MCF 10A (cell line): Measurements from ENCODE around the gene TMOD1. TPM values are rescaled to one million over a fixed set of nuclear protein-coding genes. Genes with fewer than 3 reads are reported as not detected.

Source experiments
- BruUV-seq: library from RNA; stranded (reverse); fragments of 400-500 nt; replicated peaks from 2 replicates; lab custom pipeline; 2021; lab: Mats Ljungman, UMichigan
- CTCF ChIA-PET: fragments of 300-600 bp; sonication (Branson Sonifier 250); formaldehyde crosslinking; extraction: SDS; loops from one replicate; lab custom pipeline; 2021; ENCODE audit warnings: antibody characterized with exemption, inconsistent platforms; lab: Yijun Ruan, JAX
- POLR2A ChIA-PET: fragments of 300-600, 350-650 bp; sonication (Branson Sonifier 250); formaldehyde crosslinking; extraction: SDS; loops from one replicate; lab custom pipeline; 2020; ENCODE audit warnings: antibody characterized with exemption, inconsistent platforms; lab: Yijun Ruan, JAX
- DNase-seq: peaks from one replicate; pipeline ENCODE4 v3.0.0-alpha.2; 2018; ENCODE audit not compliant: unreplicated experiment
- H3K27ac Mint-ChIP-seq: one replicate; pipeline ENCODE4 v1.8.0; 2022; ENCODE audit warnings: mild to moderate bottlenecking, low read depth, mixed read lengths; ENCODE audit not compliant: unreplicated experiment
- H3K27me3 Mint-ChIP-seq: one replicate; pipeline ENCODE4 v1.8.0; 2022; ENCODE audit warnings: mixed read lengths; ENCODE audit not compliant: insufficient read depth, unreplicated experiment
- H3K36me3 Mint-ChIP-seq: one replicate; pipeline ENCODE4 v1.8.0; 2022; ENCODE audit warnings: mild to moderate bottlenecking, moderate library complexity, mixed read lengths; ENCODE audit not compliant: insufficient read depth, unreplicated experiment
- H3K4me1 Mint-ChIP-seq: one replicate; pipeline ENCODE4 v1.8.0; 2022; ENCODE audit warnings: mixed read lengths; ENCODE audit not compliant: insufficient read depth, unreplicated experiment
- H3K4me3 Mint-ChIP-seq: one replicate; pipeline ENCODE4 v1.8.0; 2022; ENCODE audit warnings: mild to moderate bottlenecking, moderate library complexity, mixed read lengths; ENCODE audit not compliant: unreplicated experiment
- H3K9me3 Mint-ChIP-seq: one replicate; pipeline ENCODE4 v1.8.0; 2022; ENCODE audit warnings: mixed read lengths; ENCODE audit not compliant: unreplicated experiment
- intact Hi-C: fragments of 100-400 bp; cut with micrococcal nuclease; formaldehyde crosslinking; loops from 2 replicates; pipeline ENCODE4 v1.14.1; 2022
- total RNA-seq: library from RNA; stranded (reverse); gene quantifications from 2 replicates; pipeline ENCODE4 v1.2.3, GENCODE V29; 2022
- TF ChIP-seq, protein P1 (sequence below): fragments of 200-600 bp; IDR thresholded peaks from one replicate; pipeline ENCODE4 v1.8.0; 2022; ENCODE audit warnings: antibody characterized with exemption, mild to moderate bottlenecking; ENCODE audit not compliant: unreplicated experiment

TMOD1 gene
- total RNA-seq, 1 experiment from 2014 or later, result 0.26 TPM

DNA sequence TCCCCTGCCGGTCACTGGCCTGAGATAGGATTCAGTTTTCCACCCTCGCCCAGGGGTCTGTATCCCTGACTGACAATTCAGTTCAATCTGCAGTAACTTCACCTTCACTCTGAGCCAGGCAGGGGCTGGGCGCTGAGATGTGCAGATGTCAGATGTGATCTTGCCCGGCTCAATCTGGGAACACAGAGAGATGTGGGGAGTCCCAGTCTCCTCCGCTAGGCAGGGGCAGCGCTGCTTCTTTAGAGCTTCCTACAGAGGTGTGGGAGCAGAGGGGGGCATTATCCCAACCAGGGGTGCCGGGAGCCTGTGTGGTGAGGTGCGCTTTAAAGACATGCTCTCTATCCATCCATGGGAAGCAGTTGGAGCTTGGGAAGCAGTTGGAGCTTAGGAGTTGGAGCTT, 14.6 kb downstream of the TMOD1 start:
- TF ChIP-seq, protein P1, sequence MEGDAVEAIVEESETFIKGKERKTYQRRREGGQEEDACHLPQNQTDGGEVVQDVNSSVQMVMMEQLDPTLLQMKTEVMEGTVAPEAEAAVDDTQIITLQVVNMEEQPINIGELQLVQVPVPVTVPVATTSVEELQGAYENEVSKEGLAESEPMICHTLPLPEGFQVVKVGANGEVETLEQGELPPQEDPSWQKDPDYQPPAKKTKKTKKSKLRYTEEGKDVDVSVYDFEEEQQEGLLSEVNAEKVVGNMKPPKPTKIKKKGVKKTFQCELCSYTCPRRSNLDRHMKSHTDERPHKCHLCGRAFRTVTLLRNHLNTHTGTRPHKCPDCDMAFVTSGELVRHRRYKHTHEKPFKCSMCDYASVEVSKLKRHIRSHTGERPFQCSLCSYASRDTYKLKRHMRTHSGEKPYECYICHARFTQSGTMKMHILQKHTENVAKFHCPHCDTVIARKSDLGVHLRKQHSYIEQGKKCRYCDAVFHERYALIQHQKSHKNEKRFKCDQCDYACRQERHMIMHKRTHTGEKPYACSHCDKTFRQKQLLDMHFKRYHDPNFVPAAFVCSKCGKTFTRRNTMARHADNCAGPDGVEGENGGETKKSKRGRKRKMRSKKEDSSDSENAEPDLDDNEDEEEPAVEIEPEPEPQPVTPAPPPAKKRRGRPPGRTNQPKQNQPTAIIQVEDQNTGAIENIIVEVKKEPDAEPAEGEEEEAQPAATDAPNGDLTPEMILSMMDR, result no peak
- ChIA-PET CTCF (interaction anchor here (0.8 to 2.2 kb wide), 3 partner anchors 30 to 95 kb away, joined by 3 to 7 read pairs (median 3); no protein-coding TSS in a partner anchor), POLR2A (no interaction called here)
- Mint-ChIP-seq H3K27me3 (peaks cover 25% of the 10 kb centered on the region), H3K9me3 (no peaks in the 10 kb centered on the region), H3K4me1 (peaks cover 10% of the 10 kb centered on the region), H3K36me3 (peaks cover 11% of the 10 kb centered on the region), H3K27ac (no peak overlapping the region), H3K4me3 (no peak overlapping the region)
- intact Hi-C loops, result no loop called here
- no TSS peak for BruUV-seq
- DNase-seq, result no peak

DNA sequence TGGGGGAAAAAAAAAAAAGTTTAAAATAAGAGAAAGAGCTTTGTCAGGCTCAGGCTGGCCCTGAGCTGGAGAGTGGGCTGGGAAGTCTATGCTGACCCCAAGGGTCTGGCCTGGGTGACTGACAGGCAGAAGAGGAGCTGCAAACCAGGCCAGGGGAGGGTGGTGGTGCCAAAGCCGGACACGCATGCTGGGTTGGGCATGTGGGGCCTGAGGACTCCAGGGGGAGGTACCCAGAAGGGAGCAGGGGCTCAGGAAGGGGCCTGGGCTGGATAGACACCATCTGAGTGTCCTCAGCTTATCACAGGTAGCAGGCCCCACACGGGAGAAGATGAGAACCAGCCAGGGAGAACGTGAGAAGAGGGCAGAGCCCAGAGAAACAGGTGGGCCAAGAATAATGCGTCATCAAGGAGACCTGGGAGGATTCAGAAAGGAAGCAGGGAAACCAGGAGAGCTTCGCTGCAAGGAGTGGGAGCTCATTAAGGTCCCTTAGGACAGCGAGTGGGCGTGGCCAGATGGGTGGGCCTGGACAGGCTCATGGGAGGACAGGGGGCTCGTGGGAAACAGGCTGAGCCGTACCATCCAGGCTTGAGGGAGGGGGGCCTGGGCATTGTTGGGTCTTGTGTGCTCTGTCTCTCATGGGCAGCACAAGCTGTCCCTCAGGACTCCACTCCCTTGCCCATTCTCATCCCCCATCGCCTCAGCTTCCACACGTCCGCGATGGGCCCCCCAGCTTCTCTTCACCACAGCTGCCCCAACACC, 16.0 kb downstream of the TMOD1 start:
- BruUV-seq, result no TSS peak
- Mint-ChIP-seq H3K4me3 (no peak overlapping the region), H3K27me3 (peaks cover 25% of the 10 kb centered on the region), H3K4me1 (no peaks in the 10 kb centered on the region), H3K27ac (no peak overlapping the region), H3K9me3 (no peaks in the 10 kb centered on the region), H3K36me3 (peaks cover 5% of the 10 kb centered on the region)
- TF ChIP-seq, protein P1, result no peak
- POLR2A ChIA-PET, result no interaction called here
- CTCF ChIA-PET, result interaction anchor here (0.5 to 2.2 kb wide), 6 partner anchors 39 to 98 kb away, joined by 3 to 7 read pairs (median 3); no protein-coding TSS in a partner anchor
- no peak for DNase-seq
- intact Hi-C loops, result no loop called here

DNA sequence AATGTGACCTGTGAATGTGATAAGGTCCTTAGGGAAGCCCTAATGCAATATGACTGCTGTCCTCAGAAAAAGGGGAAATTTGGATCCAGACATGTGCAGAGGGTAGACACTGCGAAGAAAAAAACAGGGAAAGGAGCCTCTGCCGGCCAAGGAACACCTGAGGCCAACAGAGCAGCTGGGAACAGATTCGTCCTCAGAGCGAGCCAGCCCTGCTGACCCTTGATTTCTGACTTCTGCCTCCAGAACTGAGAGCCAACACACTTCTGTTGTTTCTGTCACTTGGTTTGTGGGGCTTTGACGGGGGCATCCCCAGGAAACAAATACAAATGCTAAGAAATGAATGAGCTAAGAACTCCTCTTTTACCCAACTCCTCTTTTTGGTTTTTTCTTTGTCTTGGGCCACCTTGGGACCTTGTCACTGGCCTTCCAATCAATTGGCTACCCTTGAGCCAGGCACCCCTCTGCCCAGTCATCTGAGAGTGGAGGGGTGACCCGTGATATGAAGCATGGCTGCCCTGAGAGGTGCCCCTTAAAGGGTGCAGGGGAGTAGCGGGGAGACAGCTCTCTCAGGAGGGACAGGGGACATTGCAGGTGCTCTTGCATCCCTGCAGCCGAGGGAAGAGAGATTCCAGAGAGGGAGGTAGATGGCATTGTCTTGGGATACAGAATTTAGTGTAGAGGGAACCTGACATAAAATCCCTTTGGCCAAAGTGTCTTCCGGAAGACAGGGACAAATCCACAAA, 16.9 kb downstream of the TMOD1 start:
- CTCF ChIA-PET, result interaction anchor here (0.9 to 2.0 kb wide), 3 partner anchors 38 to 80 kb away, joined by 3 to 7 read pairs (median 3); no protein-coding TSS in a partner anchor
- peaks cover 25% of the 10 kb centered on the region for H3K27me3 Mint-ChIP-seq

More for the DNA sequence above, 16.9 kb downstream of the TMOD1 start:
- no TSS peak for BruUV-seq
- Mint-ChIP-seq H3K4me3 (no peak overlapping the region), H3K9me3 (no peaks in the 10 kb centered on the region), H3K27ac (no peak overlapping the region), H3K4me1 (no peaks in the 10 kb centered on the region), H3K36me3 (peaks cover 5% of the 10 kb centered on the region)
- intact Hi-C loops, result no loop called here
- POLR2A ChIA-PET, result no interaction called here
- DNase-seq, result no peak
- TF ChIP-seq, protein P1, result no peak
